GM23338 (cell line): Measurements from ENCODE around the gene HEATR5B. TPM values are rescaled to one million over a fixed set of nuclear protein-coding genes. Genes with fewer than 3 reads are reported as not detected.
"Not testable (repeated sequence)": the region's sequence is repeated elsewhere in the genome, so short reads cannot be mapped to it uniquely, and the experiment has no call there.

ENCODE experiments used
- ATAC-seq: fragments of 200-7000 bp; cut with Tn5 transposase; 3 replicates; pipeline ENCODE4 v1.9.1; 2020
- DNase-seq: peaks from one replicate; pipeline ENCODE4 v3.0.0-alpha.2; 2015; ENCODE audit warnings: low spot score
- H2AFZ ChIP-seq: fragments of 200-600 bp; sonication (generic); 2 replicates; pipeline ENCODE4 v1.8.0; 2016; ENCODE audit warnings: antibody characterized with exemption, mild to moderate bottlenecking, moderate library complexity
- H3F3A ChIP-seq: fragments of 200-600 bp; sonication (generic); replicated peaks from 2 replicates; pipeline ENCODE4 v1.8.0; 2017; ENCODE audit warnings: antibody characterized with exemption, mixed run types, low read depth
- H3K27ac ChIP-seq: fragments of 200-600 bp; sonication (generic); 2 replicates; pipeline ENCODE4 v1.6.1; 2016; ENCODE audit warnings: low read depth
- H3K27me3 ChIP-seq: fragments of 200-600 bp; sonication (generic); 2 replicates; pipeline ENCODE4 v1.8.0; 2016; ENCODE audit warnings: mild to moderate bottlenecking, mixed run types, moderate library complexity; ENCODE audit not compliant: insufficient read depth
- H3K36me3 ChIP-seq: fragments of 200-600 bp; sonication (generic); 2 replicates; pipeline ENCODE4 v1.8.0; 2016; ENCODE audit warnings: mild to moderate bottlenecking; ENCODE audit not compliant: insufficient read depth
- H3K4me1 ChIP-seq: fragments of 200-600 bp; sonication (generic); 2 replicates; pipeline ENCODE4 v1.8.0; 2016; ENCODE audit warnings: mild to moderate bottlenecking, moderate library complexity; ENCODE audit not compliant: insufficient read depth
- H3K4me2 ChIP-seq: fragments of 200-600 bp; sonication (generic); 2 replicates; pipeline ENCODE4 v1.7.1; 2017; ENCODE audit warnings: mixed run types
- H3K4me3 ChIP-seq: fragments of 200-600 bp; sonication (generic); 2 replicates; pipeline ENCODE4 v1.6.1; 2016; ENCODE audit warnings: mixed run types
- H3K79me2 ChIP-seq: fragments of 200-600 bp; sonication (generic); replicated peaks from 2 replicates; pipeline ENCODE4 v1.8.0; 2017; ENCODE audit warnings: mild to moderate bottlenecking; ENCODE audit not compliant: insufficient read depth
- H3K9me2 ChIP-seq: fragments of 200-600 bp; sonication (generic); 2 replicates; pipeline ENCODE4 v1.8.0; 2017; ENCODE audit not compliant: insufficient read depth
- H4K20me1 ChIP-seq: fragments of 200-600 bp; sonication (generic); replicated peaks from 2 replicates; pipeline ENCODE4 v1.8.0; 2017; ENCODE audit warnings: mild to moderate bottlenecking; ENCODE audit not compliant: insufficient read depth
- H3K27ac Mint-ChIP-seq: 2 replicates; pipeline ENCODE4 v1.8.0; 2020; ENCODE audit warnings: inconsistent platforms, mild to moderate bottlenecking, moderate library complexity, mixed read lengths
- H3K27me3 Mint-ChIP-seq: 3 replicates; pipeline ENCODE4 v1.8.0; 2022; ENCODE audit warnings: low read depth, mild to moderate bottlenecking, moderate library complexity, mixed read lengths, inconsistent platforms; ENCODE audit not compliant: insufficient read depth, poor library complexity
- H3K36me3 Mint-ChIP-seq: 3 replicates; pipeline ENCODE4 v1.8.0; 2021; ENCODE audit warnings: low read depth, mild to moderate bottlenecking, inconsistent platforms, moderate library complexity, mixed read lengths
- H3K4me1 Mint-ChIP-seq: 3 replicates; pipeline ENCODE4 v1.8.0; 2020; ENCODE audit warnings: mild to moderate bottlenecking, inconsistent platforms, mixed read lengths
- H3K4me3 Mint-ChIP-seq: 3 replicates; pipeline ENCODE4 v1.8.0; 2021; ENCODE audit warnings: moderate library complexity, mild to moderate bottlenecking, inconsistent platforms, mixed read lengths
- H3K9me3 Mint-ChIP-seq: 3 replicates; pipeline ENCODE4 v1.8.0; 2020; ENCODE audit warnings: moderate library complexity, mild to moderate bottlenecking, inconsistent platforms, mixed read lengths
- CREB1 ChIP-seq: fragments of 250-450 bp; sonication (Bioruptor Pico); IDR thresholded peaks from 2 replicates; pipeline ENCODE4 v1.5.0; 2020; ENCODE audit warnings: low read depth, mild to moderate bottlenecking, moderate library complexity
- EZH2 ChIP-seq: fragments of 200-600 bp; sonication (generic); IDR thresholded peaks from one replicate; pipeline ENCODE4 v1.8.0; 2017; ENCODE audit warnings: antibody characterized with exemption, mild to moderate bottlenecking, low read depth; ENCODE audit not compliant: unreplicated experiment
- EZH2phosphoT487 ChIP-seq: fragments of 200-600 bp; sonication (generic); IDR thresholded peaks from one replicate; pipeline ENCODE4 v1.8.1; 2018; ENCODE audit warnings: antibody characterized with exemption; ENCODE audit not compliant: unreplicated experiment
- NANOG ChIP-seq: IDR thresholded peaks from 2 replicates; pipeline ENCODE4 v1.6.1; 2016; ENCODE audit warnings: antibody characterized with exemption, borderline replicate concordance
- POLR2AphosphoS5 ChIP-seq: IDR thresholded peaks from 2 replicates; pipeline ENCODE4 v1.6.1; 2016; ENCODE audit warnings: antibody characterized with exemption, low read depth
- ZNF331 ChIP-seq: fragments of 250-450 bp; sonication (Bioruptor Pico); IDR thresholded peaks from 2 replicates; pipeline ENCODE4 v1.5.0; 2020; ENCODE audit warnings: low read depth, mild to moderate bottlenecking, moderate library complexity
- polyA plus RNA-seq: library from polyadenylated mRNA; unstranded; fragments of >200 nt; fragmentation: Nextera tagmentation; extraction: Ambion mirVana; gene quantifications from 2 replicates; pipeline ENCODE4 v1.2.1, GENCODE V29; 2016
- total RNA-seq: library from RNA; depleted of rRNA; stranded (reverse); fragments of >200 nt; shearing (Covaris generic); gene quantifications from 2 replicates; pipeline ENCODE4 v1.2.3, GENCODE V29; 2014
- TF ChIP-seq, protein P1 (sequence below), 2 experiments: fragments of 200-600 bp in 1 of 2; sonication (generic) in 1 of 2; conservative IDR thresholded peaks; 2 replicates each; pipeline versions ENCODE4 v1.5.1 to v1.6.1; 2016 to 2017; ENCODE audit warnings: antibody characterized with exemption in 2 of 2, low read depth in 2 of 2, mild to moderate bottlenecking in 2 of 2, moderate library complexity in 1 of 2

Gene HEATR5B
- total and polyA plus RNA-seq, 2 experiments from 2014 or later = 4.0 to 18.8 TPM

DNA sequence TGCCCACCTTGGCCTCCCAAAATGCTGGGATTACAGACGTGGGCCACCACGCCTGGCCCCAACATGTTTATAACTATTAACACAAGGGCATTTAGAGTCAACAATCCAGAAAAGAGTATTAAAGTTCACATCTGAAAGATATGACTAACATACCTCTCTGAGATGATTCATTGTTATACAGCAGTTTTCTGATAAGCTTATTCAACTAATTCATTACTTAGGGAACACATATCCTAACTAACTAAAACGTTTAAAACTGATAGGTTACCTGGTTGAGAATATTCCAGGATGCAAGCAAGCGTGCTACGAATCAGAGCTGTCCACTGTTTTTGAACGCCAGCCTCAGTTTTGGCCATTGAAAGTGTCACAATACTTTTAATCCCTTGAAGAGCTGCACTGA lies 83.9 kb downstream of the HEATR5B start:
- DNase-seq = no peak
- H3K36me3 Mint-ChIP-seq = peaks cover 18% of the 10 kb centered on the region
- no peak overlapping the region for H3K27ac ChIP-seq
- no peak overlapping the region for H3K4me2 ChIP-seq
- no peaks in the 10 kb centered on the region for H3K27me3 ChIP-seq
- no peak overlapping the region for H3K4me3 ChIP-seq
- no peak overlapping the region for H3K27ac Mint-ChIP-seq
- H4K20me1 ChIP-seq = no peaks in the 10 kb centered on the region
- H3K4me1 Mint-ChIP-seq = no peaks in the 10 kb centered on the region
- H3K79me2 ChIP-seq = no peaks in the 10 kb centered on the region
- no peak for ATAC-seq
- H3K27me3 Mint-ChIP-seq = no peaks in the 10 kb centered on the region
- H3K9me3 Mint-ChIP-seq = no peaks in the 10 kb centered on the region
- TF ChIP-seq POLR2AphosphoS5 (no peak), EZH2 (no peak), CREB1 (CRISPR knock-in tag) (no peak), NANOG (no peak), ZNF331 (no peak)
- TF ChIP-seq, protein P1, sequence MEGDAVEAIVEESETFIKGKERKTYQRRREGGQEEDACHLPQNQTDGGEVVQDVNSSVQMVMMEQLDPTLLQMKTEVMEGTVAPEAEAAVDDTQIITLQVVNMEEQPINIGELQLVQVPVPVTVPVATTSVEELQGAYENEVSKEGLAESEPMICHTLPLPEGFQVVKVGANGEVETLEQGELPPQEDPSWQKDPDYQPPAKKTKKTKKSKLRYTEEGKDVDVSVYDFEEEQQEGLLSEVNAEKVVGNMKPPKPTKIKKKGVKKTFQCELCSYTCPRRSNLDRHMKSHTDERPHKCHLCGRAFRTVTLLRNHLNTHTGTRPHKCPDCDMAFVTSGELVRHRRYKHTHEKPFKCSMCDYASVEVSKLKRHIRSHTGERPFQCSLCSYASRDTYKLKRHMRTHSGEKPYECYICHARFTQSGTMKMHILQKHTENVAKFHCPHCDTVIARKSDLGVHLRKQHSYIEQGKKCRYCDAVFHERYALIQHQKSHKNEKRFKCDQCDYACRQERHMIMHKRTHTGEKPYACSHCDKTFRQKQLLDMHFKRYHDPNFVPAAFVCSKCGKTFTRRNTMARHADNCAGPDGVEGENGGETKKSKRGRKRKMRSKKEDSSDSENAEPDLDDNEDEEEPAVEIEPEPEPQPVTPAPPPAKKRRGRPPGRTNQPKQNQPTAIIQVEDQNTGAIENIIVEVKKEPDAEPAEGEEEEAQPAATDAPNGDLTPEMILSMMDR (conservative IDR thresholded peaks at IDR 0.05; ENCODE audit: low read depth in 2 of 2) = no peak
- no peaks in the 10 kb centered on the region for H3K9me2 ChIP-seq
- no peak overlapping the region for H2AFZ ChIP-seq
- no peaks in the 10 kb centered on the region for H3F3A ChIP-seq
- H3K36me3 ChIP-seq = peaks cover 3% of the 10 kb centered on the region; the same call in 1 of the 2 replicates
- no peaks in the 10 kb centered on the region for H3K4me1 ChIP-seq
- H3K4me3 Mint-ChIP-seq = no peak overlapping the region

DNA sequence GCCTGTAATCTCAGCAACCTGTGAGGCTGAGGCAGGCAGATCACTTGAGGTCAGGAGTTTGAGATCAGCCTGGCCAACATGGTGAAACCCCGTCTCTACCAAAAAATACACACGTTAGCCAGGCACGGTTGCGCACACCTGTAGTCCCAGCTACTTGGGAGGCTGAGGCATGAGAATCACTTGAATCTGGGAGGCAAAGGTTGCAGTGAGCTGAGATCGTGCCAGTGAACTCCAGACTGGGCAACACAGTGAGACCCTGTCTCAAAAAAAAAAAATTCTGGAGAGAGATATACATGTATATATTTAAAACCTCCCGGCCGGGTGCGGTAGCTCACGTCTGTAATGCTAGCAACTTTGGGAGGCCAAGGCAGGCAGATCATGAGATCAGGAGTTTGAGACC lies 84.8 kb downstream of the HEATR5B start:
- H2AFZ ChIP-seq, H3K4me3 ChIP-seq, H3K4me2 ChIP-seq, H3K27me3 Mint-ChIP-seq, H3K36me3 ChIP-seq, H3K27me3 ChIP-seq, H3K9me3 Mint-ChIP-seq, H3K4me3 Mint-ChIP-seq, H4K20me1 ChIP-seq, H3K4me1 ChIP-seq, H3K4me1 Mint-ChIP-seq, H3K27ac Mint-ChIP-seq, H3K9me2 ChIP-seq, H3F3A ChIP-seq, DNase-seq, ATAC-seq, H3K79me2 ChIP-seq, H3K27ac ChIP-seq: not testable (repeated sequence)
- H3K36me3 Mint-ChIP-seq = peaks cover 18% of the 10 kb centered on the region

DNA sequence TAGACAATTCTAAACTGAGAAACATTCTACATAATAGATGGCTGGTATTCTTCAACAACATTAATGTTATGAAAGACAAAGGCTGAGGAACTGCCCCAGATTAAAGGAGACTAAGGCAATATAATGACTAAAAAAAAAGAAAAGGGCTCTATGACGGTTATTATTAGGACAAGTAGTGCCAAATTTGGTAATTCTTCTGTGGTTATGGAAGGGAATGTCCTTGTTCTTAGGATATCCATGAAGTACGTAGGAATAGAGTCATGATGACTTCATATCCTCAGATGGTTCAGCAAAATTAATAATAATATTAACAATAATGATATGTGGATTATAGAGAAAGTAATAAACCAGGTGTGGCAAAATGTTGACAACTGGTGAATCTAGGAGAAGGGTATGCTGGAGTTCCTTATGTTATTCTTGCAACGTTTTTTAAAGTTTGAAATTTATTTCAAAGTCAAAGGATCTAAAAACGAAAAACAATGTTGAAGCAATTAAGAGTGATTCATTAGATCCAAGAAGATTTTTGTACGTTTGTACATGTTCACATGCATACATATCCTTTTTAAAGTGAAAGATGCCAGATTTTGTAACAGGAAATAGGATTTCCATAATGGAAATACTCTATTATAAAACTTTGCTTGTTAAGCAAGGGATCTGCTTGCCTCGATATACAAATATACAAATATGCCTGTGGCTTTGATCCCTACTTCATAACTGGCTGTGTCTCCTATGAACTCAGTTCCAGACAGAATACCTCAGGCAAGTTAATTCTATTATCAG lies 90.1 kb downstream of the HEATR5B start:
- no peaks in the 10 kb centered on the region for H3K9me3 Mint-ChIP-seq
- no peaks in the 10 kb centered on the region for H4K20me1 ChIP-seq
- no peak for ATAC-seq
- H3K27me3 ChIP-seq = no peaks in the 10 kb centered on the region
- H3K4me2 ChIP-seq = no peak overlapping the region
- H3K9me2 ChIP-seq = no peaks in the 10 kb centered on the region
- no peaks in the 10 kb centered on the region for H3K36me3 ChIP-seq
- H3K27ac Mint-ChIP-seq = no peak overlapping the region
- H3K4me3 Mint-ChIP-seq = no peak overlapping the region
- no peak overlapping the region for H3K4me3 ChIP-seq
- H3K27ac ChIP-seq = no peak overlapping the region
- no peak for DNase-seq
- no peak overlapping the region for H2AFZ ChIP-seq
- peaks cover 15% of the 10 kb centered on the region for H3K36me3 Mint-ChIP-seq
- H3K4me1 ChIP-seq = no peaks in the 10 kb centered on the region
- no peaks in the 10 kb centered on the region; the same call in 1 of the 2 replicates for H3F3A ChIP-seq
- H3K79me2 ChIP-seq = no peaks in the 10 kb centered on the region
- H3K4me1 Mint-ChIP-seq = no peaks in the 10 kb centered on the region
- H3K27me3 Mint-ChIP-seq = peaks cover 2% of the 10 kb centered on the region
- TF ChIP-seq EZH2phosphoT487 = no peak
